Measurements from ENCODE around the gene TXNRD3.

The TXNRD3 gene

GRCh38 chr3:126671521-126671920 lies 16.6 kb upstream of the TXNRD3 start:
- no peak overlapping the region for H3K9ac ChIP-seq (ENCODE audit: low read length in 2 of 2)
- no peaks in the 10 kb centered on the region for H3K27me3 ChIP-seq (ENCODE audit: control insufficient read depth in 1 of 2, insufficient read depth in 2 of 2, low read length in 2 of 2)
- H3K36me3 ChIP-seq (ENCODE audit: control insufficient read depth in 2 of 2, insufficient read depth in 2 of 2, low read length in 2 of 2) = no peaks in the 10 kb centered on the region
- no peak overlapping the region for H3K27ac ChIP-seq (ENCODE audit: low read length)
- H3K9me3 ChIP-seq (ENCODE audit: control insufficient read depth in 2 of 2, low read length in 2 of 2) = peaks cover 5 to 8% of the 10 kb centered on the region in 2 donors
- no peak overlapping the region for H3K4me3 ChIP-seq (ENCODE audit: low read length in 2 of 2)
- H3K4me1 ChIP-seq (ENCODE audit: control insufficient read depth, insufficient read depth, low read length) = no peaks in the 10 kb centered on the region

DNA sequence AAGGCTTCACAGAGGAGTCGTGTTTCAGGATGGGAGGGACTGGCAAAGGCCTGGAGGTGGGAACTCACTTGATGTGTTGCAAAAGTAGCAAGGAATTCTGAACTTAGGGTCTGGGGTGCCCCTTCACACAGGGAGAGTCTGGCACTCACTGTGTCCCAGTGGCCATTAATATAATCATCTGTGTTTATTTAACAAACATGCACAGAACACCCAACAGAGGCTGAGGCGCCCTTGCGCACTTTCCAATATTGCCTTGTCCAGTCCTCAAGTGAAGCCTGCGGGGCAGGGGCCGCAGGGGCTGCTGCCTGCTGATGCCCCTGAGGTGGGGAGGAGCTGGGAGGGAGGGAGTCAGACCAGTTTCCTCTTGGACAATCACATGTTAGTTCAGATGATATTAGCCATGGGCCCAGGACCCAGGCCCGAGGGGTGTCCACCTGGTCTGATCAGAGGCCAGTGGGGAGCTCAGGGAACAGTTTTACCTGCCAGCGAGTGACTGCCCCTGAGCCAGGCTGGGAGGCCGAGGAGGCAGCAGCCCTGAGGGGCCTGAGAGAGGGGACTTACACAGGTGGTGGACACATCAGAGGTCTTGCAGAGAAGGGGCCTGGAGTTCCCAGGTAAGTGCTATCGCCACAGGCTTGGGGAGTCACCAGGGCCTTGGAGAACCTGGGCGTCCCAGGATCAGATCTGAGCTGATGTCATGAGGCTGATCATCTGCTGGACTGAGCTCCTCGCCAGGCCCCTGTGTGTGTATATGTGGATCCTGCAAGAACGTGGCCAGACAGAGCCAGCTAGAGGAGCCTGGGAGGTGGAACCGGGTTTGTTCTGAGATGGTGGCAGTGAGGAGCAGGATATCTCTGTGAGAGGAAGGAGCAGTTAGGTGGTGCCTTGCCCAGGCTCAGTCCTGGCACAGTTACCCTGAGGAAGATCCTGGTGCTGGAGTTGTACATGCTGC lies 13.8 kb upstream of the TXNRD3 start:
- no peak overlapping the region for H3K27ac ChIP-seq (ENCODE audit: low read length)

DNA sequence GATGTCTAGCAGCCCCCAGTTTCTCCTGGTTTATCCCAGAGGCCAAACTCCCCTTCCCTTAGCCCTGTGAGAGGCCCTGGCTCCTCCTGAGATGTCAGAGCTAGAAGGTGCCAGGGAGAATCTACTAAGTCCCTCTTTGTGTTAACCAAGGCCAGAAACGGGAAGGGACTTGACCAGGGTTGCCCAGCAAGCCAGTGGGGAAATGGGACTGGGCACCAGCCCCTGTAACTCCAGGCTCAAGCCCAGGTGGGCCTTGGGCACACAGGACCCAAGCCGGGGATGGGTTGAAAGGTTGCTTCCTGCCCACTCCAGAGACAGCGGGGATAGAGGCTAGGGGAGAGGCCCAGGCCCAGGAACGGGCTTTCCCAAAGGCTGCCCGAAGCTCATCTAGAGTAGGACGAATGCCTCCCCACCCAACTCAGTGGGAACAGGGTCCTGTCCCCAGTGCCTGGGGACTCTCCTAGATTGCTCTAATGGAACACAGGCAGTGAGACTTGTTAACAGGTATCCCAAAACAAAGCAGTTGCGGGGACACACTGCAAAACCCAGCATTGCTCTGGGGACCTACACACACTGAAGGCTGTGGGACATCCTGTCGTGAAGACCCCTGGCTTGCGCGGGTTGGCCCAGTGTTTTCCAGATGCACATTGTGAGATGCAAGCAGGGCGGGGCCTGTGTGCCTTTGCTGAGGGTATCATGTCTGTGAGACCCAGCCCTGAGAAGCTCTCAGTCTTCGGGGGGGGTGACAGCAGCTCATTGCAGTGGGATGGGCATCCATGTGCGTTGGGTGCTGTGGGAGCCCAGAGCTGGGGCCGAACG lies 12.9 kb upstream of the TXNRD3 start:
- no peak overlapping the region for H3K27ac ChIP-seq (ENCODE audit: low read length)
- H3K4me3 ChIP-seq (ENCODE audit: low read length in 2 of 2) = no peak overlapping the region
- peaks cover 0 to 3% of the 10 kb centered on the region in 2 donors for H3K27me3 ChIP-seq (ENCODE audit: control insufficient read depth in 1 of 2, insufficient read depth in 2 of 2, low read length in 2 of 2)
- no peaks in the 10 kb centered on the region for H3K9me3 ChIP-seq (ENCODE audit: control insufficient read depth in 2 of 2, low read length in 2 of 2)
- no peaks in the 10 kb centered on the region for H3K36me3 ChIP-seq (ENCODE audit: control insufficient read depth in 2 of 2, insufficient read depth in 2 of 2, low read length in 2 of 2)
- no peak overlapping the region for H3K9ac ChIP-seq (ENCODE audit: low read length in 2 of 2)
- no peaks in the 10 kb centered on the region for H3K4me1 ChIP-seq (ENCODE audit: control insufficient read depth, insufficient read depth, low read length)

More for the DNA sequence above, 13.8 kb upstream of the TXNRD3 start:
- H3K27me3 ChIP-seq (ENCODE audit: control insufficient read depth in 1 of 2, insufficient read depth in 2 of 2, low read length in 2 of 2) = no peaks in the 10 kb centered on the region
- H3K9me3 ChIP-seq (ENCODE audit: control insufficient read depth in 2 of 2, low read length in 2 of 2) = peaks cover 5 to 8% of the 10 kb centered on the region in 2 donors
- no peak overlapping the region for H3K9ac ChIP-seq (ENCODE audit: low read length in 2 of 2)
- no peaks in the 10 kb centered on the region for H3K36me3 ChIP-seq (ENCODE audit: control insufficient read depth in 2 of 2, insufficient read depth in 2 of 2, low read length in 2 of 2)
- H3K4me3 ChIP-seq (ENCODE audit: low read length in 2 of 2) = no peak overlapping the region
- no peaks in the 10 kb centered on the region for H3K4me1 ChIP-seq (ENCODE audit: control insufficient read depth, insufficient read depth, low read length)

GRCh38 chr3:126666658-126667528 lies 12.0 kb upstream of the TXNRD3 start:
- Histone ChIP-seq H3K27me3 (ENCODE audit: control insufficient read depth in 1 of 2, insufficient read depth in 2 of 2, low read length in 2 of 2) (peaks cover 6 to 10% of the 10 kb centered on the region in 2 donors), H3K9ac (ENCODE audit: low read length in 2 of 2) (no peak overlapping the region), H3K4me1 (ENCODE audit: control insufficient read depth, insufficient read depth, low read length) (no peaks in the 10 kb centered on the region), H3K9me3 (ENCODE audit: control insufficient read depth in 2 of 2, low read length in 2 of 2) (no peaks in the 10 kb centered on the region), H3K4me3 (ENCODE audit: low read length in 2 of 2) (no peak overlapping the region), H3K36me3 (ENCODE audit: control insufficient read depth in 2 of 2, insufficient read depth in 2 of 2, low read length in 2 of 2) (no peaks in the 10 kb centered on the region), H3K27ac (ENCODE audit: low read length) (no peak overlapping the region)

DNA sequence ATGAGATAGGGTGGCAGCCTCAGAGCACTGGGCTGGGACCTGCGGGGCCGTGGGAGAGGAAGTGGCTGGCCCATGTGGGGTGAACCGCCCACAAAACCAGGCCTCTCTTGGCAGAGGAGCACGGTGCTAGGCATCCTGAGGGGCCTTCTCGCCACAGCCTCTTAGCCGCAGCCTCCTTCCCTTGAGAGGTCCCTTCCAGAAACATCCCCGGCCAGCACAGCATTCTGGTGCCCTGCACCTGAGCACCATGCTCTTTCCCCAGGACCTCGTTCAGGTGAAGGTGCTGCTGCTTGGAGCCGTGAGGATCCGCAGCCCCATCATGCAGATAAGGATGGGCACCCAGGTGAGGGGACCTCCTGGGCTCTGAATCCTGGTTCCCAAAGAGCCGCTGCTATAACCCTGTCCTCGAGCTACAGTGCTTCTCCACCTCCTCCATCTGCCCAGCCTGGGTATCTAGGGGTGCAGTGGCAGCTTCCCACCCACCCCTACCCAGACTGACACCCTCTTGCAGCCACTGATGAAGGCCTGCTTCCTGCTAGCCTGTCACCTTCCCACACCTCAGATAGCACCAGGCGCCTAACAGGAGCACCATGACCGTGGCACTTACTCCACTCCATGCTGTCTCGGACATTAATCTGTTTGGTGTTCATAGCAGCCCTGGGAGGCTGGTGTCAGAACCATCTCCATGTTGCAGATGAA lies 11.2 kb upstream of the TXNRD3 start:
- no peak overlapping the region for H3K9ac ChIP-seq (ENCODE audit: low read length in 2 of 2)
- no peaks in the 10 kb centered on the region for H3K36me3 ChIP-seq (ENCODE audit: control insufficient read depth in 2 of 2, insufficient read depth in 2 of 2, low read length in 2 of 2)
- peaks cover 10 to 14% of the 10 kb centered on the region in 2 donors for H3K27me3 ChIP-seq (ENCODE audit: control insufficient read depth in 1 of 2, insufficient read depth in 2 of 2, low read length in 2 of 2)
- H3K4me1 ChIP-seq (ENCODE audit: control insufficient read depth, insufficient read depth, low read length) = no peaks in the 10 kb centered on the region
- H3K27ac ChIP-seq (ENCODE audit: low read length) = no peak overlapping the region
- H3K9me3 ChIP-seq (ENCODE audit: control insufficient read depth in 2 of 2, low read length in 2 of 2) = peaks cover 0 to 3% of the 10 kb centered on the region in 2 donors
- no peak overlapping the region for H3K4me3 ChIP-seq (ENCODE audit: low read length in 2 of 2)

DNA sequence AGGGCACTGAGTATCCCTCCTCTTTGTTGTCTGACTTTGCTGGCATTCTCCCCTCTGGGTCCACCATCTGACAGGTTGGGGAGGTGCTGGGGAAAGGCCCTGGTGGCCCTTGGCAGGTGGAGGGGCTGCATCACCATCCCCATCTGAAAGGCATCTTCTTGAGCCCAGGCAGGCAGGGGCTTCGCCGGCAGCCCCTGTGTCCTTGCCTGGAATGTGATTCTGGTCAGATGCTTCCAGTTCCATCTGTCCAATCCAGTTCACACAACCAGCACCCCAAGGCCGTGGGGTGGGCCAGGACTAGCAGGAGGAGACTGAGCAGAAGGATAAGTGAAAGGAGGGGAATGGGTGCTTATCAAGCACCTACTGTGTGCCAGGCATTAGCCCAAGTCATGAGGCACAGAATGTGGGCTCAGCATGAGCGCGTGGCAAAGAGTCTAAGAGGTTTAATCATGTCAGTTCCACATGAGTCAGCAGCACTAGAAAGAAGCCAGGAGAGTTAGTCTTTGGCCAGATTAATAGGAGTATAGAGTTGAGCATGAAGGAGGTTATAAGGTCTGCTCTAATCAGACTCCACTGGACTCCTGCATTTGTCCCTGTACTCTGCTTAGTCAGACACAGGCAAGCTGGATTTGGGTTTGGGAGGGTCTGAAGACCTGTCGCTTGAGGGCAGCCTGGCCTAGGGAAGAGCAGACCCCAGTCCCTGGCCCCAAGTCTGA lies 10.5 kb upstream of the TXNRD3 start:
- peaks cover 10 to 15% of the 10 kb centered on the region in 2 donors for H3K27me3 ChIP-seq (ENCODE audit: control insufficient read depth in 1 of 2, insufficient read depth in 2 of 2, low read length in 2 of 2)
- H3K9ac ChIP-seq (ENCODE audit: low read length in 2 of 2) = no peak overlapping the region
- H3K4me1 ChIP-seq (ENCODE audit: control insufficient read depth, insufficient read depth, low read length) = no peaks in the 10 kb centered on the region
- H3K9me3 ChIP-seq (ENCODE audit: control insufficient read depth in 2 of 2, low read length in 2 of 2) = peaks cover 0 to 3% of the 10 kb centered on the region in 2 donors
- H3K27ac ChIP-seq (ENCODE audit: low read length) = no peak overlapping the region
- H3K36me3 ChIP-seq (ENCODE audit: control insufficient read depth in 2 of 2, insufficient read depth in 2 of 2, low read length in 2 of 2) = no peaks in the 10 kb centered on the region
- no peak overlapping the region for H3K4me3 ChIP-seq (ENCODE audit: low read length in 2 of 2)

GRCh38 chr3:126664591-126665214 lies 9.8 kb upstream of the TXNRD3 start:
- Histone ChIP-seq H3K36me3 (ENCODE audit: control insufficient read depth in 2 of 2, insufficient read depth in 2 of 2, low read length in 2 of 2) (no peaks in the 10 kb centered on the region), H3K9ac (ENCODE audit: low read length in 2 of 2) (no peak overlapping the region), H3K27ac (ENCODE audit: low read length) (no peak overlapping the region), H3K9me3 (ENCODE audit: control insufficient read depth in 2 of 2, low read length in 2 of 2) (peaks cover 0 to 3% of the 10 kb centered on the region in 2 donors), H3K4me3 (ENCODE audit: low read length in 2 of 2) (no peak overlapping the region), H3K4me1 (ENCODE audit: control insufficient read depth, insufficient read depth, low read length) (no peaks in the 10 kb centered on the region), H3K27me3 (ENCODE audit: control insufficient read depth in 1 of 2, insufficient read depth in 2 of 2, low read length in 2 of 2) (peaks cover 10 to 21% of the 10 kb centered on the region in 2 donors)

GRCh38 chr3:126663750-126664149 lies 8.8 kb upstream of the TXNRD3 start:
- Histone ChIP-seq H3K27ac (ENCODE audit: low read length) (no peak overlapping the region), H3K4me3 (ENCODE audit: low read length in 2 of 2) (no peak overlapping the region), H3K9me3 (ENCODE audit: control insufficient read depth in 2 of 2, low read length in 2 of 2) (peaks cover 0 to 3% of the 10 kb centered on the region in 2 donors), H3K36me3 (ENCODE audit: control insufficient read depth in 2 of 2, insufficient read depth in 2 of 2, low read length in 2 of 2) (no peaks in the 10 kb centered on the region), H3K27me3 (ENCODE audit: control insufficient read depth in 1 of 2, insufficient read depth in 2 of 2, low read length in 2 of 2) (peaks cover 10 to 21% of the 10 kb centered on the region in 2 donors), H3K4me1 (ENCODE audit: control insufficient read depth, insufficient read depth, low read length) (no peaks in the 10 kb centered on the region), H3K9ac (ENCODE audit: low read length in 2 of 2) (no peak overlapping the region)

DNA sequence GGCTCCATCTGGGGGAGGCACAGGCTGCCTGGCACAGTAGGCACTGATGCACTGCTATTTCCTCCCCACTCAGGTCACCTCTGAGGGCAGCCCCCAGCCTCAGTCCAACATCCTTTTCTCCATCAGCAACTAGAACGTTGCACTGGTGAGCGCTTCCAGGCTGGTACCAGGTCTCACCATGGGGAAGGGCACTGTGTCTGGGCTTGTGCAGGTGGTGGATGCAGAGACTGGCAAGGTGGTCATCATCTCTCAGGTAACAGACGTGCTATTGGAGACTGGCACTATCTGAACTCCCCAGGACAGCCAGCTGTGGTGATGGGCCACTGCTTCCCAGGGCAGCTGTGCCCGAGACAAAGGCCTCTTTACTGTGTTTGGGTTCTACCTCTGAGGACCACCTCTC lies 8.3 kb upstream of the TXNRD3 start:
- Histone ChIP-seq H3K4me3 (ENCODE audit: low read length in 2 of 2) (no peak overlapping the region), H3K9ac (ENCODE audit: low read length in 2 of 2) (no peak overlapping the region), H3K27me3 (ENCODE audit: control insufficient read depth in 1 of 2, insufficient read depth in 2 of 2, low read length in 2 of 2) (peaks cover 10 to 22% of the 10 kb centered on the region in 2 donors), H3K36me3 (ENCODE audit: control insufficient read depth in 2 of 2, insufficient read depth in 2 of 2, low read length in 2 of 2) (no peaks in the 10 kb centered on the region), H3K27ac (ENCODE audit: low read length) (no peak overlapping the region), H3K4me1 (ENCODE audit: control insufficient read depth, insufficient read depth, low read length) (no peaks in the 10 kb centered on the region), H3K9me3 (ENCODE audit: control insufficient read depth in 2 of 2, low read length in 2 of 2) (peaks cover 0 to 3% of the 10 kb centered on the region in 2 donors)
